H9 (cell line): ENCODE measurements around the gene DLG5. TPM values are rescaled to one million over a fixed set of nuclear protein-coding genes. Genes with fewer than 3 reads are reported as not detected.
A peak's percentile ranks its signal among the peaks of the same experiment; 100 is the strongest.

Source experiments
- DNase-seq: peaks from one replicate; pipeline ENCODE4 v3.0.0-alpha.2; 2017
- H2AFZ ChIP-seq: one replicate; pipeline ENCODE4 v1.6.1; 2013; ENCODE audit warnings: mild to moderate bottlenecking, low read length, control low read depth, moderate library complexity
- H2AK5ac ChIP-seq: 2 replicates; pipeline ENCODE4 v1.6.1; 2013; ENCODE audit warnings: low read length, control low read depth, mixed read lengths; ENCODE audit not compliant: insufficient read length
- H2BK120ac ChIP-seq: one replicate; pipeline ENCODE4 v1.6.1; 2013; ENCODE audit warnings: low read depth, mild to moderate bottlenecking, low read length, control low read depth, inconsistent platforms; ENCODE audit not compliant: poor library complexity, severe bottlenecking
- H2BK12ac ChIP-seq: 2 replicates; pipeline ENCODE4 v1.6.1; 2013; ENCODE audit warnings: low read length, control low read depth, mixed read lengths, low read depth; ENCODE audit not compliant: insufficient read length
- H2BK15ac ChIP-seq: 2 replicates; pipeline ENCODE4 v1.6.1; 2013; ENCODE audit warnings: low read depth, low read length, control low read depth
- H2BK20ac ChIP-seq: one replicate; pipeline ENCODE4 v1.6.1; 2013; ENCODE audit warnings: low read depth, mild to moderate bottlenecking, low read length, control low read depth, inconsistent platforms; ENCODE audit not compliant: poor library complexity, severe bottlenecking
- H2BK5ac ChIP-seq: 2 replicates; pipeline ENCODE4 v1.6.1; 2013; ENCODE audit warnings: low read length, control low read depth, mixed read lengths; ENCODE audit not compliant: insufficient read length
- H3K14ac ChIP-seq: 2 replicates; pipeline ENCODE4 v1.6.1; 2013; ENCODE audit warnings: low read length, control low read depth; ENCODE audit not compliant: insufficient read depth
- H3K18ac ChIP-seq: 2 replicates; pipeline ENCODE4 v1.6.1; 2013; ENCODE audit warnings: low read depth, mild to moderate bottlenecking, mixed read lengths, low read length, control low read depth; ENCODE audit not compliant: insufficient read length
- H3K23ac ChIP-seq: 2 replicates; pipeline ENCODE4 v1.6.1; 2013; ENCODE audit warnings: low read length, control low read depth, mixed read lengths, low read depth; ENCODE audit not compliant: insufficient read length
- H3K23me2 ChIP-seq: 2 replicates; pipeline ENCODE4 v1.6.1; 2013; ENCODE audit warnings: low read depth, mild to moderate bottlenecking, mixed read lengths, low read length, control low read depth; ENCODE audit not compliant: insufficient read length, poor library complexity, severe bottlenecking
- H3K27ac ChIP-seq: 2 replicates; pipeline ENCODE4 v1.5.1; 2013; ENCODE audit warnings: low read length, control low read depth, mixed read lengths, low read depth; ENCODE audit not compliant: insufficient read length
- H3K27me3 ChIP-seq: 2 replicates; pipeline ENCODE4 v1.6.1; 2013; ENCODE audit warnings: low read length, control low read depth, inconsistent platforms; ENCODE audit not compliant: insufficient read depth
- H3K4ac ChIP-seq: 2 replicates; pipeline ENCODE4 v1.6.1; 2013; ENCODE audit warnings: low read depth, mild to moderate bottlenecking, control low read depth, inconsistent platforms, low read length, moderate library complexity
- H3K4me1 ChIP-seq: 2 replicates; pipeline ENCODE4 v1.6.1; 2013; ENCODE audit warnings: low read length, control low read depth, inconsistent platforms; ENCODE audit not compliant: insufficient read depth
- H3K4me2 ChIP-seq: 2 replicates; pipeline ENCODE4 v1.6.1; 2013; ENCODE audit warnings: low read length, control low read depth, mixed read lengths; ENCODE audit not compliant: insufficient read length, insufficient read depth
- H3K56ac ChIP-seq: 2 replicates; pipeline ENCODE4 v1.6.1; 2013; ENCODE audit warnings: low read depth, mild to moderate bottlenecking, mixed read lengths, low read length, control low read depth; ENCODE audit not compliant: insufficient read length
- H3K79me1 ChIP-seq: 2 replicates; pipeline ENCODE4 v1.6.1; 2013; ENCODE audit warnings: low read depth, mild to moderate bottlenecking, moderate library complexity, low read length, control low read depth, inconsistent platforms; ENCODE audit not compliant: insufficient read depth, poor library complexity, severe bottlenecking
- H3K79me2 ChIP-seq: 2 replicates; pipeline ENCODE4 v1.6.1; 2013; ENCODE audit warnings: low read length, control low read depth, inconsistent platforms; ENCODE audit not compliant: insufficient read depth
- H3K9ac ChIP-seq: 2 replicates; pipeline ENCODE4 v1.6.1; 2013; ENCODE audit warnings: low read length, control low read depth, mixed read lengths; ENCODE audit not compliant: insufficient read length; ENCODE audit errors: extremely low read depth
- H3K9me3 ChIP-seq: one replicate; pipeline ENCODE4 v1.6.1; 2013; ENCODE audit warnings: low read depth, low read length, inconsistent platforms; ENCODE audit not compliant: control insufficient read depth
- H3T11ph ChIP-seq: one replicate; pipeline ENCODE4 v1.6.1; 2013; ENCODE audit warnings: mild to moderate bottlenecking, low read length, control low read depth, inconsistent platforms
- H4K20me1 ChIP-seq: one replicate; pipeline ENCODE4 v1.6.1; 2013; ENCODE audit not compliant: control insufficient read depth, insufficient read length, insufficient read depth
- H4K5ac ChIP-seq: 2 replicates; pipeline ENCODE4 v1.6.1; 2013; ENCODE audit warnings: low read depth, mild to moderate bottlenecking, mixed read lengths, low read length, control low read depth; ENCODE audit not compliant: insufficient read length
- H4K8ac ChIP-seq: replicated peaks from 2 replicates; pipeline ENCODE4 v1.6.1; 2013; ENCODE audit warnings: low read length, control low read depth, mixed read lengths, low read depth; ENCODE audit not compliant: insufficient read length
- H4K91ac ChIP-seq: 2 replicates; pipeline ENCODE4 v1.6.1; 2013; ENCODE audit warnings: low read depth, mild to moderate bottlenecking, moderate library complexity, mixed read lengths, low read length, control low read depth; ENCODE audit not compliant: insufficient read length
- H3K27ac Mint-ChIP-seq, 3 experiments: 2 replicates in 2 of 3; 3 replicates in 1 of 3; pipeline ENCODE4 v1.8.0; 2020 to 2021; ENCODE audit warnings: mixed read lengths in 3 of 3, mild to moderate bottlenecking in 1 of 3, moderate library complexity in 1 of 3
- H3K27me3 Mint-ChIP-seq: 2 replicates; pipeline ENCODE4 v1.8.0; 2021; ENCODE audit warnings: low read depth, mild to moderate bottlenecking, moderate library complexity, mixed read lengths
- H3K36me3 Mint-ChIP-seq, 3 experiments: 2 replicates in 2 of 3; 3 replicates in 1 of 3; pipeline ENCODE4 v1.8.0; 2020 to 2021; ENCODE audit warnings: low read depth in 3 of 3, mixed read lengths in 3 of 3; ENCODE audit not compliant: insufficient read depth in 1 of 3
- H3K4me1 Mint-ChIP-seq, 2 experiments: 2 replicates each; pipeline ENCODE4 v1.8.0; 2020; ENCODE audit warnings: mixed read lengths in 2 of 2
- H3K4me3 Mint-ChIP-seq, 2 experiments: 2 replicates in 1 of 2; 3 replicates in 1 of 2; pipeline ENCODE4 v1.8.0; 2020 to 2021; ENCODE audit warnings: mild to moderate bottlenecking in 2 of 2, mixed read lengths in 2 of 2, moderate library complexity in 1 of 2
- H3K9me3 Mint-ChIP-seq, 2 experiments: 2 replicates in 1 of 2; 3 replicates in 1 of 2; pipeline ENCODE4 v1.8.0; 2020; ENCODE audit warnings: mild to moderate bottlenecking in 2 of 2, mixed read lengths in 2 of 2, moderate library complexity in 1 of 2
- WGBS: extraction: QIAGEN DNeasy Blood & Tissue Kit; methylation state at CpG from one replicate; pipeline ENCODE4 v1.1.7; 2013; ENCODE audit warnings: missing lambda C conversion rate, low lambda C conversion rate, mixed read lengths; ENCODE audit not compliant: insufficient read length; ENCODE audit errors: extremely low coverage; 5-methylcytosine and 5-hydroxymethylcytosine counted together
- total RNA-seq: library from RNA; stranded (reverse); gene quantifications from 2 replicates; pipeline ENCODE4 v1.2.1, GENCODE V29; 2021
- TF ChIP-seq, protein P1 (sequence below): fragments of 200-600 bp; sonication (generic); conservative IDR thresholded peaks from 3 replicates; pipeline ENCODE4 v1.8.0; 2021; ENCODE audit warnings: antibody characterized with exemption, mild to moderate bottlenecking

The DLG5 gene
- total RNA-seq, 1 experiment from 2014 or later = 67.4 TPM

DNA sequence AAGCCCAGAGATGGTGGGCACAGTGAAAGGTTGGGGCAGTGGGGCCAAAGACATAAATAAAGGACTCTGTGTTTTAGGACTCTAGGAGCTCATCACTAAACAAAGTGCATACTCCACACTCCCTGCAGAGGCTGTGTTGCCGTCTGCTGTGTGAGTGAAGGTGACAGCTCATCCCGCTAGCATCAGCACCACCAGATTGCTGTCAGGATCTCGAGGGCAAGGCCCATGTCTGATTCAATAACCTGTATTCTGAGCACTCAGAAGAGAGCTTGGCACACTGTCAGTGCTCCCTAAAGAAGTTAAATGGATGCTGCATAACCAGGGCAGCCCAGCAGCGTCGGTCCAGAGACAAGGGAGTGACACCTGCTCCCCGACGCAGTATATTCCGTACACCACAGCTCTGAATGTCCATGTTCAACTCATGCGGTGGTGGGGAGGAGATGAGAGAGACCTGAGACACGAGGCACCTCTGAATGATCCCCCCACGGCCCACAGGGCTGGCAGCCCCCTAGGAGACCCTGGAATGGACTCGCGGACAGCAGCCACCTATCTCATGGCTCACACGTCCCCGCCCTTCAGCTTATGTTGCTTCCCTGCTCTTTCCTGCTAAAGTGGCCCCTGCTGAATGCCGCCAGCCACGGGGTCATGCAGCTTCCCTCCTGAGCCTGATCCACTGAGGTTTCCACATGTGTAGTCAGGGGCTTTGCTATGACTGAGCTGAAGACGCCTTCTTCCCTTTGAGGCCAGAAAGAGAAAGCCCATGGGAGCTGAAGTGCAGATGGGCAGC lies 156.3 kb downstream of the DLG5 start:
- Histone ChIP-seq H3K56ac (no peak overlapping the region), H3K4ac (no peak overlapping the region), H2AK5ac (no peak overlapping the region), H4K8ac (no peak overlapping the region), H2BK12ac (no peak overlapping the region), H3K27me3 (no peaks in the 10 kb centered on the region), H3K9me3 (no peaks in the 10 kb centered on the region), H3K23me2 (no peaks in the 10 kb centered on the region), H3T11ph (no peak overlapping the region), H4K91ac (no peak overlapping the region), H4K20me1 (no peaks in the 10 kb centered on the region), H3K23ac (no peak overlapping the region), H3K4me2 (no peak overlapping the region), H3K18ac (no peak overlapping the region), H3K79me1 (no peaks in the 10 kb centered on the region), H2BK20ac (no peak overlapping the region), H2BK5ac (no peak overlapping the region), H3K14ac (no peak overlapping the region), H3K9ac (no peak overlapping the region), H3K4me1 (no peaks in the 10 kb centered on the region), H4K5ac (no peak overlapping the region), H2AFZ (no peak overlapping the region), H3K27ac (no peak overlapping the region), H2BK120ac (no peak overlapping the region), H3K79me2 (no peaks in the 10 kb centered on the region), H2BK15ac (no peak overlapping the region)
- no CpG with 5 or more reads among the region's 18 CpGs for WGBS
- Mint-ChIP-seq H3K27ac (peak overlapping the region in 1 of 3 experiments; percentile 56; a peak in 1 of 7 replicates), H3K4me3 (no peak overlapping the region), H3K9me3 (no peaks in the 10 kb centered on the region), H3K4me1 (peaks cover 13 to 15% of the 10 kb centered on the region in 2 experiments), H3K36me3 (no peaks in the 10 kb centered on the region), H3K27me3 (no peaks in the 10 kb centered on the region)
- no peak for DNase-seq
- TF ChIP-seq, protein P1, sequence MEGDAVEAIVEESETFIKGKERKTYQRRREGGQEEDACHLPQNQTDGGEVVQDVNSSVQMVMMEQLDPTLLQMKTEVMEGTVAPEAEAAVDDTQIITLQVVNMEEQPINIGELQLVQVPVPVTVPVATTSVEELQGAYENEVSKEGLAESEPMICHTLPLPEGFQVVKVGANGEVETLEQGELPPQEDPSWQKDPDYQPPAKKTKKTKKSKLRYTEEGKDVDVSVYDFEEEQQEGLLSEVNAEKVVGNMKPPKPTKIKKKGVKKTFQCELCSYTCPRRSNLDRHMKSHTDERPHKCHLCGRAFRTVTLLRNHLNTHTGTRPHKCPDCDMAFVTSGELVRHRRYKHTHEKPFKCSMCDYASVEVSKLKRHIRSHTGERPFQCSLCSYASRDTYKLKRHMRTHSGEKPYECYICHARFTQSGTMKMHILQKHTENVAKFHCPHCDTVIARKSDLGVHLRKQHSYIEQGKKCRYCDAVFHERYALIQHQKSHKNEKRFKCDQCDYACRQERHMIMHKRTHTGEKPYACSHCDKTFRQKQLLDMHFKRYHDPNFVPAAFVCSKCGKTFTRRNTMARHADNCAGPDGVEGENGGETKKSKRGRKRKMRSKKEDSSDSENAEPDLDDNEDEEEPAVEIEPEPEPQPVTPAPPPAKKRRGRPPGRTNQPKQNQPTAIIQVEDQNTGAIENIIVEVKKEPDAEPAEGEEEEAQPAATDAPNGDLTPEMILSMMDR = no peak
